GM12873 (cell line): ENCODE results near the gene FAM228A.

Source experiments
- TF ChIP-seq, protein P1 (sequence below): IDR thresholded peaks from 2 replicates; pipeline ENCODE4 v1.5.1; 2012; ENCODE audit warnings: low read depth, mild to moderate bottlenecking, moderate library complexity, low read length, control low read depth; ENCODE audit not compliant: insufficient read depth; ENCODE audit errors: missing control alignments

The FAM228A gene

DNA sequence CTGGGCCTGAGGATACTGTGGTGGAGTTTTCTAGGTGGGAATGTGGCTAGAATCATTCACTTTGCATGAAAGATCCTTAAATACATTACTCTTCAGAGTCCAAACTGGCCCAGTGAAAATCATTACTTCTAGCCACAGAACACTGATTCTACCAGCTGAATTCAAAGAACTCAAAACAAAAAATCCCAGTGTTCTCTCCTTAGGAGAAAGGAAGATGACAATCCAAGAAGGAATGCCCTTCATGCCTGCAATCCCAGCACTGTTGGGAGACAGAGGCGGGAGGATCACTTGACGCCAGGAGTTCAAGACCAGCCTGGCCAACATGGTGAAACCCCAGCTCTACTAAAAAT, 35.2 kb downstream of the FAM228A start:
- TF ChIP-seq, protein P1, sequence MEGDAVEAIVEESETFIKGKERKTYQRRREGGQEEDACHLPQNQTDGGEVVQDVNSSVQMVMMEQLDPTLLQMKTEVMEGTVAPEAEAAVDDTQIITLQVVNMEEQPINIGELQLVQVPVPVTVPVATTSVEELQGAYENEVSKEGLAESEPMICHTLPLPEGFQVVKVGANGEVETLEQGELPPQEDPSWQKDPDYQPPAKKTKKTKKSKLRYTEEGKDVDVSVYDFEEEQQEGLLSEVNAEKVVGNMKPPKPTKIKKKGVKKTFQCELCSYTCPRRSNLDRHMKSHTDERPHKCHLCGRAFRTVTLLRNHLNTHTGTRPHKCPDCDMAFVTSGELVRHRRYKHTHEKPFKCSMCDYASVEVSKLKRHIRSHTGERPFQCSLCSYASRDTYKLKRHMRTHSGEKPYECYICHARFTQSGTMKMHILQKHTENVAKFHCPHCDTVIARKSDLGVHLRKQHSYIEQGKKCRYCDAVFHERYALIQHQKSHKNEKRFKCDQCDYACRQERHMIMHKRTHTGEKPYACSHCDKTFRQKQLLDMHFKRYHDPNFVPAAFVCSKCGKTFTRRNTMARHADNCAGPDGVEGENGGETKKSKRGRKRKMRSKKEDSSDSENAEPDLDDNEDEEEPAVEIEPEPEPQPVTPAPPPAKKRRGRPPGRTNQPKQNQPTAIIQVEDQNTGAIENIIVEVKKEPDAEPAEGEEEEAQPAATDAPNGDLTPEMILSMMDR, result no peak

DNA sequence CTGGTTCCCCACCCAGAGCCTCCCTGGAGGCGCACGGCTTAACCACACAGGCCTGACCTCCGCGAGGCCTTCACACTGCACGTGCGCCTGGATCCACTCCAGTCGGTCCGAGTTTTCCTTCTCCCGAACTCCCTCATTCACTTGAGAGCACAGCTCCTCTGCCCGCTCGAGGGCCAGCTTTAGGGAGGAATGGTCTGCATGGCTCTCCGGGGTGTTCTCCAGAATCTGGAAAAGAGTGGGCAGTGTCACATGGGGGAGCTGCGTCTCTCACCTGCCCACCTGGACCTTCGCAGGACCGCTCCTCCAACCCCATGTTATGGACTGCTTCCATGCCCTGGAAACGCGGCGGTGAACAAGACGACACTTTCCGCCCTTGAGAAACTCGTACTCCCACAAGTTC, 35.9 kb downstream of the FAM228A start:
- TF ChIP-seq, protein P1, result no peak

DNA sequence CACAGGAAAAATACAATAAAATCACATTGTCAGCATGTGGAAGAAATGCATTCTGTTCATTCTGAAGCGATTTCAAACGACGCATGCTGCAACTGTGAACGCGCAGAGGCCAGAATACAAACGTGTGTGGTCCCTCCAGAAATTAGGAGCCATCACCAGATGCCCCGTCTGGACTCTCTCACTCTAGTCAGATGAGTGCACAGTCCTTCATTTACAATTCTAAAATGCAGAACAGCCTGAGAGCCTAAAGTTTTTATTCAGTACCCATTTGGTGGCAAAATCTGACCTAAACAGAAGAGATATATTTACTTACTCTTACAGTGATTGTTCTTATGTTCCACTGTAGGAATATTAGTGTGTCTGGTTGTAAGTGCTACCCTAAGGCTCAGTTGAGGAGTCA, 36.6 kb downstream of the FAM228A start:
- TF ChIP-seq, protein P1, result no peak

DNA sequence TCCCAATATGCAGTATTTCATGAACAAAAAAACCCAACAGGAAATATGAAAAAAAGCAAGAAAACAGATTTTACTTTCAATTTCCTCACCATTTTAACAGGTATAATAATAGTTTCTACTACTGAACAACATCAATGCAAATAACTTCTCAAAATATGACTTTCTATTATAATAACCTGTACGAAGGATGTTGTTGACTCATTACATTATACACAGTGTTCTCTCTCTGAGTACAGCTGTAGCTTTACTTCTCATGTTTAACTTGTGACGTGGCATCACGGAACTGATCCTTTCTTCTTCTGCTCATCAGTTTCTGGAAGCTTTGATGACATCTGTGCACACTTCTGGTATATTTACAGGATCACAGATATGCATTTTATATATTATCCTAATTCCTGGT, 40.0 kb downstream of the FAM228A start:
- TF ChIP-seq, protein P1, result no peak

DNA sequence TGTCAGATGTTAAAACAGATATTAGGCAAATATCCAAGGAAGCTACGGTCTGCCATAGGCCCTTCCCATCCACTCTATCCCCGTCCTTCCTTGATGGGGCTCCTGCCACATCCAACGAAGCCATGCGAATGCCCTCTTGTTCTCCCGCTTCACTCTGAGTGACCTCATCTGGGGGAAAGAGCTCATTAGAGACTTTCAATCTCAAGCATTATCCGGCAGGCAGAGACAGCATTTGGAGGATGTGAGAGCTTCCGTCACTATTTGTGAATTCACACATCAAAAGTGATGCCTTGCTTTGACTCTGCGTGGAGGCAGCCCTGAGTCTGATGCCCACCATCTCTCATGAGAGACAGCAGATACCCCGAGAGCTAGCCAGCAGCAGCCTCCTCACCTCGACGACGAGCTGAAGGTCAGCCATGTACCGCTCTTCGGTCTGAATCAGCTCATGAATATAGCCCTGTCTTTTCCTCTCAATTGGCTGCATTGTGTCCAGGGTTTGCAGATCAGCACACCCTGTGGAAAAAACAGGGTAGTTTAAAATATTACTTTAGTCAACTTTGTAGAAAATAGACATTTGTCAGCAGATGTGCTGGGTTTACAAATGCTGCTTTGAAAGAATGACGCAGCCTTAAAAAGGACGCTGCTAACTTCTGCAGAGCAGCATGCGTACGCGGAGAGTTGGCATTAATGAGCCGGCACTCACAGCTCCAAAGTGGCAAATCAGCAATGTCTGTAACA, 45.9 kb downstream of the FAM228A start:
- TF ChIP-seq, protein P1, result no peak

DNA sequence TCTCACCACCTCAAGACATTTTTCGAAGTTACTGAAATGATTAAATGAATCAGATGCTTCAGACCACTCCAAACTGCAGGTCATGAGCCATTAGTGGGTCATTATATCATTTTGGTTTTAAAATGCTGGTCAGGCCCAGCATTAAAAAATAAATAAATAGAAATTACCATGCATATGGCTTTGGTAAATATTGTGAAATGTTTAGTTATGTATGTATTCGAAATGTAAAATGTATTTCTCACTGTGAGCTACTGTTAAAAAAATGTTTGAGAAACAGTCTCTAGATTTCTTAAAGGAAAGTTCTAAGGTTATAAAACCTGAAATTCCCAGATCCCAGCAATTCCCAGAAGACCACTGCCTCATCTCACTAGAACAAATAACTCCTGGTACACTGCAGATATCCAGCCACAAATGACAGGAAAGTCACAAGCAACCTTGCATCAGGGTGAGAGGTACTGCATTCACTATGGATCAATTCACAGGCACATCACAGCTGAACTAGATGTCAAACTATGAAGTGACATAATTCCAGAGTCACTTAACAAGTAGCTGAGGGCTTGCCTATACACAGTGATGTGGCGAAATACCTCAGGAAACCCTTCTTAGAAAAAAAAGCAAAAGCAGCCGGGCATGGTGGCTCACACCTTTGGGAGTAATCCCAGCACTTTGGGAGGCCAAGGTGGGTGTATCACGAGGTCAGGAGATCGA, 46.6 kb downstream of the FAM228A start:
- TF ChIP-seq, protein P1, result no peak

DNA sequence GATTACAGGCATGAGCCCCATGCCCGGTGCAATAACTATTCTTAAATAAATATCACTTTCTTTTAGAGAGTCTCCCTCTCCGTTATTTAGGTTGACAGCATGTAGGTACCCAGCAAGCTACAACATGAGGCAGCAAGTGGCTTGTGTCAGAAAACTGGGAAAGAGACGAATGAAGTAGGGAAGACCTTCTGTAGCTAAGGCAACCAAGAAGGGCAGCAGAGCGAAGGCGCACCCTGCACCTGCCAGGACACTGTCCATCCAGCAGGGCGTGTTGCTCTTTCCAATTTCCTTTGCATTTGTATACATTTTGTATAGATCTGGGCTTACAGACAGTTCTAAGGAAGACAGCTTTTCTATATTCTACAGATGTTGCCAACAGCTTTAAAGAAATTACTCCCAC, 48.1 kb downstream of the FAM228A start:
- TF ChIP-seq, protein P1, result no peak
